GM12878 (cell line): ENCODE results near the gene KIF11. TPM values are rescaled to one million over a fixed set of nuclear protein-coding genes. Genes with fewer than 3 reads are reported as not detected.
A peak's percentile ranks its signal among the peaks of the same experiment; 100 is the strongest.

Experiments used
- ATAC-seq: fragments of 200-7000 bp; cut with Tn5 transposase; 3 replicates; pipeline ENCODE4 v1.9.1; 2020; ENCODE audit warnings: mild to moderate bottlenecking, moderate library complexity
- BruUV-seq: library from RNA; stranded (reverse); fragments of 400-500 nt; replicated peaks from 2 replicates; lab custom pipeline; 2021; lab: Mats Ljungman, UMichigan
- CTCF ChIA-PET: fragments of 300-600 bp; sonication (Branson Sonifier 250); formaldehyde crosslinking; extraction: SDS; loops from one replicate; lab custom pipeline; 2021; ENCODE audit warnings: inconsistent platforms; lab: Yijun Ruan, JAX
- POLR2A ChIA-PET: fragments of 350-600 bp; formaldehyde crosslinking; extraction: SDS; loops from one replicate; lab custom pipeline; 2021; ENCODE audit warnings: inconsistent platforms; lab: Charles Lee
- RAD21 ChIA-PET: fragments of 300-600 bp; sonication (Branson Sonifier 250); formaldehyde crosslinking; loops from one replicate; lab custom pipeline; 2023; ENCODE audit warnings: antibody characterized with exemption; ENCODE audit not compliant: unreplicated experiment; lab: Charles Lee
- SMC1A ChIA-PET: fragments of 300-600 bp; sonication (Branson Sonifier 250); formaldehyde crosslinking; loops from one replicate; lab custom pipeline; 2023; ENCODE audit not compliant: unreplicated experiment, uncharacterized antibody; lab: Charles Lee
- DNase-seq: peaks from one replicate; pipeline ENCODE4 v3.0.0-alpha.2; 2011; ENCODE audit warnings: low read depth, low spot score
- FAIRE-seq: peaks from 3 replicates; lab custom pipeline; 2011; peaks lifted over from hg19 to GRCh38; lab: Jason Lieb, UNC
- H2AFZ ChIP-seq: 2 replicates; pipeline ENCODE4 v1.6.0; 2011; ENCODE audit warnings: low read depth, low read length, control low read depth; ENCODE audit not compliant: control insufficient read depth
- H3K27ac ChIP-seq: 2 replicates; pipeline ENCODE4 v1.5.1; 2011; ENCODE audit warnings: control low read depth; ENCODE audit not compliant: control insufficient read depth, insufficient read depth
- H3K27me3 ChIP-seq, 2 experiments: replicated peaks in 1 of 2; 2 replicates each; pipeline versions ENCODE4 v1.6.0 to v1.6.1; 2011; ENCODE audit warnings: low read length in 1 of 2; ENCODE audit not compliant: control insufficient read depth in 2 of 2, insufficient read depth in 2 of 2
- H3K36me3 ChIP-seq, 2 experiments: 2 replicates each; pipeline ENCODE4 v1.5.1; 2011; ENCODE audit warnings: low read length in 1 of 2; ENCODE audit not compliant: control insufficient read depth in 2 of 2, insufficient read depth in 2 of 2
- H3K4me1 ChIP-seq: 2 replicates; pipeline ENCODE4 v1.6.1; 2011; ENCODE audit warnings: mild to moderate bottlenecking, low read length, moderate library complexity, mixed read lengths; ENCODE audit not compliant: control insufficient read depth, insufficient read depth
- H3K4me2 ChIP-seq: 2 replicates; pipeline ENCODE4 v1.6.0; 2011; ENCODE audit warnings: control low read depth; ENCODE audit not compliant: control insufficient read depth, insufficient read depth
- H3K4me3 ChIP-seq: fragments of 200-600 bp; sonication (generic); 2 replicates; pipeline ENCODE4 v1.5.1; 2016
- H3K79me2 ChIP-seq: 2 replicates; pipeline ENCODE4 v1.6.0; 2011; ENCODE audit warnings: low read length; ENCODE audit not compliant: control insufficient read depth, insufficient read depth
- H3K9ac ChIP-seq: 2 replicates; pipeline ENCODE4 v1.8.0; 2011; ENCODE audit warnings: low read length, control low read depth, mixed read lengths; ENCODE audit not compliant: control insufficient read depth, insufficient read depth
- H3K9me3 ChIP-seq: replicated peaks from 3 replicates; pipeline ENCODE4 v1.5.1; 2011; ENCODE audit warnings: mild to moderate bottlenecking, low read length; ENCODE audit not compliant: control insufficient read depth, insufficient read depth
- H4K20me1 ChIP-seq: 2 replicates; pipeline ENCODE4 v1.6.0; 2011; ENCODE audit not compliant: control insufficient read depth, insufficient read depth
- ATF7 ChIP-seq: fragments of 450-650 bp; IDR thresholded peaks from 2 replicates; pipeline ENCODE4 v1.6.1; 2016; ENCODE audit warnings: low read depth, mild to moderate bottlenecking
- CREB1 ChIP-seq: IDR thresholded peaks from 2 replicates; pipeline ENCODE4 v1.6.1; 2012; ENCODE audit warnings: low read depth, mild to moderate bottlenecking, inconsistent platforms
- EED ChIP-seq: sonication (generic); IDR thresholded peaks from 2 replicates; pipeline ENCODE4 v1.6.1; 2016; ENCODE audit warnings: antibody characterized with exemption, low read depth
- HDGF ChIP-seq: fragments of 450-650 bp; IDR thresholded peaks from 2 replicates; pipeline ENCODE4 v1.6.1; 2016; ENCODE audit warnings: antibody characterized with exemption
- JUNB ChIP-seq: IDR thresholded peaks from 2 replicates; pipeline ENCODE4 v1.6.1; 2016; ENCODE audit warnings: antibody characterized with exemption, mild to moderate bottlenecking
- KAT2A ChIP-seq: conservative IDR thresholded peaks from 2 replicates; pipeline ENCODE4 v1.6.1; 2011; ENCODE audit warnings: low read depth, low read length; ENCODE audit not compliant: control insufficient read depth
- NR2C1 ChIP-seq: fragments of 450-650 bp; IDR thresholded peaks from 2 replicates; pipeline ENCODE4 v1.6.1; 2017; ENCODE audit warnings: antibody characterized with exemption, mild to moderate bottlenecking, moderate library complexity
- NRF1 ChIP-seq: conservative IDR thresholded peaks from 2 replicates; pipeline ENCODE4 v1.6.1; 2011; ENCODE audit warnings: mild to moderate bottlenecking, low read depth, low read length, improper control_type of control experiment
- TAF1 ChIP-seq: IDR thresholded peaks from 2 replicates; pipeline ENCODE4 v1.6.1; 2011; ENCODE audit warnings: mild to moderate bottlenecking, low read depth, low read length, borderline replicate concordance
- ZNF274 ChIP-seq: IDR thresholded peaks from one replicate; pipeline ENCODE4 v1.8.0; 2011; ENCODE audit not compliant: insufficient read length, insufficient read depth
- ZNF384 ChIP-seq: IDR thresholded peaks from 2 replicates; pipeline ENCODE4 v1.6.1; 2012; ENCODE audit warnings: low read depth, mild to moderate bottlenecking, low read length, improper control_type of control experiment, borderline replicate concordance
- ZZZ3 ChIP-seq: IDR thresholded peaks from 2 replicates; pipeline ENCODE4 v1.6.1; 2011; ENCODE audit warnings: low read depth; ENCODE audit not compliant: control insufficient read depth, insufficient read length
- WGBS: methylation state at CpG from one replicate; pipeline ENCODE4 v1.1.6; 2016; ENCODE audit warnings: low lambda C conversion rate; ENCODE audit not compliant: insufficient replicate concordance, insufficient coverage; ENCODE audit errors: missing lambda C conversion rate; 5-methylcytosine and 5-hydroxymethylcytosine counted together
- in situ Hi-C: fragments of 300-500 bp; cut with MboI; formaldehyde crosslinking; loops from 9 replicates; pipeline ENCODE4 v1.14.3; 2018; ENCODE audit warnings: mixed read lengths
- intact Hi-C: fragments of 100-400 bp; cut with micrococcal nuclease; formaldehyde crosslinking; loops from one replicate; pipeline ENCODE4 v1.14.2; 2022; ENCODE audit not compliant: unreplicated experiment
- polyA plus RNA-seq, 11 experiments: library from polyadenylated mRNA; depleted of rRNA in 4 of 11; unstranded in 6 of 11; stranded (reverse) in 5 of 11; fragments of >200 nt; fragmentation: Nextera tagmentation in 4 of 11; fragmentation: Illumina TruSeq in 1 of 11; extraction: Ambion mirVana in 4 of 11; extraction: Trizol in 1 of 11; gene quantifications; 1 replicate in 1 of 11; 2 replicates in 10 of 11; pipeline versions ENCODE4 v1.2.1 to v1.2.3, GENCODE V29; 2011 to 2016; ENCODE audit warnings: inconsistent platforms in 2 of 11, missing spikeins in 2 of 11, low read depth in 1 of 11
- total RNA-seq, 4 experiments: library from RNA; depleted of rRNA in 3 of 4; stranded (reverse); fragments of >200 nt in 3 of 4; fragmentation: Illumina TruSeq in 1 of 4; extraction: Trizol in 1 of 4; gene quantifications; 2 replicates each; pipeline versions ENCODE4 v1.2.1 to v1.2.3, GENCODE V29; 2013 to 2021
- TF ChIP-seq, protein P1 (sequence below): IDR thresholded peaks from 2 replicates; pipeline ENCODE4 v1.6.1; 2012; ENCODE audit warnings: mild to moderate bottlenecking, low read depth, low read length

The KIF11 gene
- total and polyA plus RNA-seq, 10 of the 15 experiments (the other 5 are each of a cell fraction or from before 2014, with no cell fraction given): 14.1 to 79.8 (median 41.9) TPM

DNA sequence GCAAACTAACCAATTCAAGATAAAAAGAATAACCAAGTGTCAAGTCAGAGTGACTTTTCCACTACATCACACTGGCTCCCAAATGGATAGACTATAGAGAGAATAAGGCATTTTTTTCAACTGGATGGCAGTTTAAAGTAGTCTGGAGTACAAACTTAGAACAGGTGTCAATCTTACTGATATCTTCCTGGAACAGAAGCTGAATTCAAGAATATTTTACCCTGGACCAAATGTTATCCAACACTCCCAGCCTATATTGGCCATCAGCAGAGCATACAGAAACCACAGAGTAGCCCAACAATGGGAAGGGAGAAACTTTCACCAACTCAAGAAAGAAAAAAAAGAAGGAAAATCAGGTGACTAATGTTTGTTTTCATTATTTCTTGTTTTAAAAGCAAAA, 30.5 kb upstream of the KIF11 start:
- ChIA-PET POLR2A (no interaction called here), SMC1A (interaction anchor here (0.8 to 1.5 kb wide), 2 partner anchors 13 to 22 kb away, joined by 3 to 4 read pairs; no protein-coding TSS in a partner anchor), RAD21 (interaction anchor here (1.4 kb wide), 1 partner anchor 10 kb away, joined by 3 read pairs; no protein-coding TSS in a partner anchor), CTCF (interaction anchor here (1.2 to 1.5 kb wide), 2 partner anchors 42 to 45 kb away, joined by 4 to 6 read pairs; no protein-coding TSS in a partner anchor)
- no peak for FAIRE-seq
- H3K4me1 ChIP-seq: peaks cover 3% of the 10 kb centered on the region
- BruUV-seq: no TSS peak
- H3K27me3 ChIP-seq: no peaks in the 10 kb centered on the region
- peaks cover 0 to 14% of the 10 kb centered on the region in 2 experiments; a peak in 2 of 4 replicates for H3K36me3 ChIP-seq
- TF ChIP-seq JUNB (no peak), ATF7 (no peak), KAT2A (no peak), ZNF274 (no peak)
- no peak overlapping the region for H3K27ac ChIP-seq
- H4K20me1 ChIP-seq: no peaks in the 10 kb centered on the region
- peaks cover 4% of the 10 kb centered on the region; the same call in 1 of the 3 replicates for H3K9me3 ChIP-seq
- intact Hi-C loops (no loop called here), in situ Hi-C loops (no loop called here)
- peaks cover 7% of the 10 kb centered on the region for H3K79me2 ChIP-seq
- no peak overlapping the region for H3K4me2 ChIP-seq
- no peak for ATAC-seq
- no peak overlapping the region for H3K9ac ChIP-seq
- no peak for DNase-seq
- no peak overlapping the region for H2AFZ ChIP-seq
- no peak overlapping the region for H3K4me3 ChIP-seq

DNA sequence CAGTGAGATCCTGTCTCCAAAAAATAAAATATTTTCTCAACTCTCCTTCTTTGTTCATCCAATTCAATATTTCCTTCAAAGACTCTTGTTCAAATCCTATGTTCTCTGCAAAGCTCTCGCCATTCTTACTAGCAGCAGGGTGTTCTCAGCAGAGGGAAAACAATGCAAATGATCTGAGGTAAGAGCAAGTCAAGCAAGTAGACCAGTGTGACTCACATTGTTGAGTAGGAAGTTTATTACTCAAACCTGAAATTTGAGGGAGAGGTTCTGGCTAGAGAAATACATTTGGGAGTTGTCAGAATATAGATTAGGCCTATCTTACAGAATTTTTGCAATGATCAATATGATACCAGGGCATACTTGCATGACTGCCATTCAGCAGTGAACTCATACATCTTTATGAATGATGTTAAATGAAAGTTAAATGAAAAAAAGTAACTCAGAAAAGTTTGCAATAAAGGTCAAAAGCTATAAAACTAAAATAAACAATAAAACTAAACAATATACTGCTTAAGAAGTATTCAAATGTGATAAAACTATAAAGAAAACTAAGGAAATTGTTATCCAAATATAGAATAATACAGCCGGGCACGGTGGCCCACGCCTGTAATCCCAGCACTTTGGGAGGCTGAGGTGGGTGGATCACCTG, 24.9 kb upstream of the KIF11 start:
- ChIA-PET CTCF (interaction anchor here (0.6 to 2.0 kb wide), 6 partner anchors 23 to 360 kb away, joined by 3 to 6 read pairs (median 4); no protein-coding TSS in a partner anchor), SMC1A (interaction anchor here (1.1 to 2.6 kb wide), 2 partner anchors 41 to 51 kb away, joined by 3 to 12 read pairs; no protein-coding TSS in a partner anchor), RAD21 (interaction anchor here (1.3 kb wide), 1 partner anchor 27 kb away, joined by 4 read pairs; no protein-coding TSS in a partner anchor), POLR2A (interaction anchor here (1.1 kb wide), 1 partner anchor 47 kb away, joined by 3 read pairs; no protein-coding TSS in a partner anchor)
- FAIRE-seq (peak; percentile 69), DNase-seq (no peak), ATAC-seq (peak; percentile 72)
- WGBS: 10% methylated on average over 4 of the region's 4 CpGs
- Histone ChIP-seq H3K9ac (no peak overlapping the region), H3K27me3 (no peaks in the 10 kb centered on the region), H3K4me1 (peaks cover 10% of the 10 kb centered on the region), H3K79me2 (peaks cover 40% of the 10 kb centered on the region), H3K4me3 (peak overlapping the region; percentile 38; the same call in 1 of the 2 replicates), H3K36me3 (peaks cover 0 to 2% of the 10 kb centered on the region in 2 experiments; a peak in 2 of 4 replicates), H3K27ac (0 out of 2 replicates have a peak overlapping the region, but pooled peaks have one; percentile 34), H4K20me1 (no peaks in the 10 kb centered on the region), H2AFZ (peak overlapping the region; percentile 10; the same call in 1 of the 2 replicates), H3K4me2 (peak overlapping the region; percentile 69), H3K9me3 (no peaks in the 10 kb centered on the region)
- in situ Hi-C loops: no loop called here
- no TSS peak for BruUV-seq
- intact Hi-C loops: no loop called here
- TF ChIP-seq ZNF384: no peak
- TF ChIP-seq NR2C1: no peak
- TF ChIP-seq ZZZ3: no peak
- no peak for TF ChIP-seq NRF1
- TF ChIP-seq, protein P1, sequence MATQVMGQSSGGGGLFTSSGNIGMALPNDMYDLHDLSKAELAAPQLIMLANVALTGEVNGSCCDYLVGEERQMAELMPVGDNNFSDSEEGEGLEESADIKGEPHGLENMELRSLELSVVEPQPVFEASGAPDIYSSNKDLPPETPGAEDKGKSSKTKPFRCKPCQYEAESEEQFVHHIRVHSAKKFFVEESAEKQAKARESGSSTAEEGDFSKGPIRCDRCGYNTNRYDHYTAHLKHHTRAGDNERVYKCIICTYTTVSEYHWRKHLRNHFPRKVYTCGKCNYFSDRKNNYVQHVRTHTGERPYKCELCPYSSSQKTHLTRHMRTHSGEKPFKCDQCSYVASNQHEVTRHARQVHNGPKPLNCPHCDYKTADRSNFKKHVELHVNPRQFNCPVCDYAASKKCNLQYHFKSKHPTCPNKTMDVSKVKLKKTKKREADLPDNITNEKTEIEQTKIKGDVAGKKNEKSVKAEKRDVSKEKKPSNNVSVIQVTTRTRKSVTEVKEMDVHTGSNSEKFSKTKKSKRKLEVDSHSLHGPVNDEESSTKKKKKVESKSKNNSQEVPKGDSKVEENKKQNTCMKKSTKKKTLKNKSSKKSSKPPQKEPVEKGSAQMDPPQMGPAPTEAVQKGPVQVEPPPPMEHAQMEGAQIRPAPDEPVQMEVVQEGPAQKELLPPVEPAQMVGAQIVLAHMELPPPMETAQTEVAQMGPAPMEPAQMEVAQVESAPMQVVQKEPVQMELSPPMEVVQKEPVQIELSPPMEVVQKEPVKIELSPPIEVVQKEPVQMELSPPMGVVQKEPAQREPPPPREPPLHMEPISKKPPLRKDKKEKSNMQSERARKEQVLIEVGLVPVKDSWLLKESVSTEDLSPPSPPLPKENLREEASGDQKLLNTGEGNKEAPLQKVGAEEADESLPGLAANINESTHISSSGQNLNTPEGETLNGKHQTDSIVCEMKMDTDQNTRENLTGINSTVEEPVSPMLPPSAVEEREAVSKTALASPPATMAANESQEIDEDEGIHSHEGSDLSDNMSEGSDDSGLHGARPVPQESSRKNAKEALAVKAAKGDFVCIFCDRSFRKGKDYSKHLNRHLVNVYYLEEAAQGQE: no peak
- no peak for TF ChIP-seq HDGF
- TF ChIP-seq EED: peak; percentile 17; the same call in 1 of the 2 replicates
- TF ChIP-seq TAF1: no peak
- TF ChIP-seq CREB1: peak; percentile 8; the same call in 1 of the 2 replicates
